OCI-LY1 (cell line): Measurements from ENCODE around the gene BUD31.

Experiments used
- H2AFZ ChIP-seq: fragments of 200-600 bp; sonication (generic), shearing (Covaris generic); 2 replicates; pipeline ENCODE4 v1.6.0; 2014; ENCODE audit warnings: antibody characterized with exemption, mild to moderate bottlenecking, low read length
- H3F3A ChIP-seq: fragments of 200-600 bp; sonication (generic), shearing (Covaris generic); 2 replicates; pipeline ENCODE4 v1.6.0; 2014; ENCODE audit warnings: mild to moderate bottlenecking, antibody characterized with exemption, low read length, moderate library complexity; ENCODE audit not compliant: insufficient read depth
- H3K27ac ChIP-seq: fragments of 200-600 bp; sonication (generic); 2 replicates; pipeline ENCODE4 v1.5.1; 2014; ENCODE audit warnings: low read length, mixed run types, mild to moderate bottlenecking, low read depth; ENCODE audit not compliant: poor library complexity, severe bottlenecking
- H3K27me3 ChIP-seq: fragments of 200-600 bp; sonication (generic); 2 replicates; pipeline ENCODE4 v1.6.0; 2014; ENCODE audit warnings: antibody characterized with exemption, mild to moderate bottlenecking, low read length, moderate library complexity; ENCODE audit not compliant: insufficient read depth
- H3K36me3 ChIP-seq: fragments of 200-600 bp; sonication (generic); 2 replicates; pipeline ENCODE4 v1.6.1; 2014; ENCODE audit warnings: mild to moderate bottlenecking, antibody characterized with exemption, low read length, moderate library complexity, mixed read lengths; ENCODE audit not compliant: insufficient read depth
- H3K4me1 ChIP-seq: fragments of 200-600 bp; sonication (generic); 2 replicates; pipeline ENCODE4 v1.5.1; 2014; ENCODE audit warnings: mild to moderate bottlenecking, low read length, moderate library complexity; ENCODE audit not compliant: insufficient read depth, severe bottlenecking
- H3K4me2 ChIP-seq: fragments of 200-600 bp; sonication (generic), shearing (Covaris generic); 2 replicates; pipeline ENCODE4 v1.6.1; 2014; ENCODE audit warnings: low read length
- H3K4me3 ChIP-seq: fragments of 200-600 bp; sonication (generic); 2 replicates; pipeline ENCODE4 v1.5.1; 2014; ENCODE audit warnings: low read length, low read depth, mild to moderate bottlenecking, mixed read lengths; ENCODE audit not compliant: poor library complexity, severe bottlenecking
- H3K79me2 ChIP-seq: fragments of 200-600 bp; shearing (Covaris generic); 2 replicates; pipeline ENCODE4 v1.6.1; 2016; ENCODE audit warnings: mixed run types, low read length, mixed read lengths; ENCODE audit not compliant: insufficient read depth
- H3K9ac ChIP-seq: fragments of 200-600 bp; sonication (generic), shearing (Covaris generic); 2 replicates; pipeline ENCODE4 v1.6.1; 2014; ENCODE audit warnings: mild to moderate bottlenecking, low read length, mixed read lengths
- H3K9me2 ChIP-seq: fragments of 200-600 bp; sonication (generic), shearing (Covaris generic); 2 replicates; pipeline ENCODE4 v1.6.1; 2014; ENCODE audit warnings: low read depth, mild to moderate bottlenecking, low read length, mixed read lengths
- H3K9me3 ChIP-seq: fragments of 200-600 bp; shearing (Covaris generic); 2 replicates; pipeline ENCODE4 v1.6.1; 2014; ENCODE audit warnings: low read length, mixed read lengths
- H4K20me1 ChIP-seq: fragments of 200-600 bp; sonication (generic), shearing (Covaris generic); 2 replicates; pipeline ENCODE4 v1.6.0; 2016; ENCODE audit warnings: mild to moderate bottlenecking, low read length; ENCODE audit not compliant: insufficient read depth
- EZH2 ChIP-seq: fragments of 200-600 bp; sonication (generic), shearing (Covaris generic); IDR thresholded peaks from 2 replicates; pipeline ENCODE4 v1.8.0; 2017; ENCODE audit warnings: borderline replicate concordance, mixed run types, mild to moderate bottlenecking, antibody characterized with exemption, low read length, moderate library complexity, mixed read lengths
- TF ChIP-seq, protein P1 (sequence below): fragments of 200-600 bp; sonication (generic), shearing (Covaris generic); IDR thresholded peaks from 2 replicates; pipeline ENCODE4 v1.5.1; 2017; ENCODE audit warnings: mild to moderate bottlenecking, antibody characterized with exemption, low read length, moderate library complexity, mixed read lengths

BUD31 gene

DNA sequence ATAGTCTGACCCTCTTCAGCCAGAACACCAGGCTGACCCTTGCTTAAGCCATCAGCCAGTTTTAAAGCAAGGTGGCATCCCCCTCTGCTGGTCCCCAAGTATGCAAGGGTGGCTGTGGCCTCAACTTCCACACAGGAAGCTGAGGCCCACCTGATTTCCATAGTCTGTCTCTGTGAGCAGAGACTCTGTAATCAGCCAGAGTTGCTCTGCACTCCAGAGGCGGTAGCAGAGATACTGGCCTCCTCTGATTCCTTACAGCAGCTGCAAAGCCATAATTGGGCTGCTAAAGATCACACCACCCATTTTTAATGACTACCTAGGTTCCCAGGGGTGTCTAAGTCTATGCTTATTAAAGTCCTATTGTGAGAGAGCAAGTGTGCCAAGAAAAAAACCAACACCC, 2.2 kb upstream of the BUD31 start:
- no peaks in the 10 kb centered on the region for H3K9me2 ChIP-seq

DNA sequence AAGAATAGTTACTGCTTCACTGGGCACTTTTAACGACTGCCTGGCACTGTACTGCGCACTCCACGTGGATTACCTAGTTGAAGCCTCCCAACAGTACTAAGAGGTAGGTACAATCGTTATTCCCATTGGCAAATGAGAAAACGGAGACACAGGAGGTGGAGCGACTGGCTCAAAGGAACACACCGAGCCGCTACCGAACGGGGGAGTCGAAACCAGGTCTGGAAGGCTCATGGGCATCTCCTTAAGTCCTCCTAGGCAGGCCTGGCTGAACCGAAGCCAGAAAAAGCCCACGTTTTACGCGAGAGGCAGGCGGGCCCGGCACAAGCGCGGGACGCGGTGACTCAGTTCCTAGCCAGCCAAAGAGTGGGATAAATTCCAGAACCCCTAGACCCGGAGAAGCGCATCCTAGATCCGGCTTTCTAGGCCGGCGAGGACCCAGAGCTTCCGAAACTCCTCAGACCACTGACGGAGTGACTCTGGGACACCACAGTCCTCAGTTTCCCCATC, 844 bp upstream of the BUD31 start:
- H4K20me1 ChIP-seq = no peaks in the 10 kb centered on the region
- no peaks in the 10 kb centered on the region for H3K27me3 ChIP-seq
- no peak overlapping the region for H2AFZ ChIP-seq
- peaks cover 32% of the 10 kb centered on the region for H3K4me1 ChIP-seq
- H3K4me3 ChIP-seq = peak overlapping the region; percentile 79
- peak overlapping the region; percentile 39 for H3K27ac ChIP-seq
- peak overlapping the region; percentile 79 for H3K4me2 ChIP-seq
- peaks cover 49% of the 10 kb centered on the region for H3K36me3 ChIP-seq
- H3F3A ChIP-seq = no peaks in the 10 kb centered on the region
- TF ChIP-seq EZH2 = no peak
- TF ChIP-seq, protein P1, sequence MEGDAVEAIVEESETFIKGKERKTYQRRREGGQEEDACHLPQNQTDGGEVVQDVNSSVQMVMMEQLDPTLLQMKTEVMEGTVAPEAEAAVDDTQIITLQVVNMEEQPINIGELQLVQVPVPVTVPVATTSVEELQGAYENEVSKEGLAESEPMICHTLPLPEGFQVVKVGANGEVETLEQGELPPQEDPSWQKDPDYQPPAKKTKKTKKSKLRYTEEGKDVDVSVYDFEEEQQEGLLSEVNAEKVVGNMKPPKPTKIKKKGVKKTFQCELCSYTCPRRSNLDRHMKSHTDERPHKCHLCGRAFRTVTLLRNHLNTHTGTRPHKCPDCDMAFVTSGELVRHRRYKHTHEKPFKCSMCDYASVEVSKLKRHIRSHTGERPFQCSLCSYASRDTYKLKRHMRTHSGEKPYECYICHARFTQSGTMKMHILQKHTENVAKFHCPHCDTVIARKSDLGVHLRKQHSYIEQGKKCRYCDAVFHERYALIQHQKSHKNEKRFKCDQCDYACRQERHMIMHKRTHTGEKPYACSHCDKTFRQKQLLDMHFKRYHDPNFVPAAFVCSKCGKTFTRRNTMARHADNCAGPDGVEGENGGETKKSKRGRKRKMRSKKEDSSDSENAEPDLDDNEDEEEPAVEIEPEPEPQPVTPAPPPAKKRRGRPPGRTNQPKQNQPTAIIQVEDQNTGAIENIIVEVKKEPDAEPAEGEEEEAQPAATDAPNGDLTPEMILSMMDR = no peak
- H3K79me2 ChIP-seq = peaks cover 52% of the 10 kb centered on the region
- no peaks in the 10 kb centered on the region for H3K9me3 ChIP-seq
- H3K9me2 ChIP-seq = no peaks in the 10 kb centered on the region
- H3K9ac ChIP-seq = peak overlapping the region; percentile 86

More for the DNA sequence above, 2.2 kb upstream of the BUD31 start:
- H3K9ac ChIP-seq = peak overlapping the region; percentile 86
- no peaks in the 10 kb centered on the region for H3K9me3 ChIP-seq
- H3K79me2 ChIP-seq = peaks cover 52% of the 10 kb centered on the region
- TF ChIP-seq, protein P1 = peak; percentile 38; the same call in 1 of the 2 replicates
- TF ChIP-seq EZH2 = no peak
- H3K4me2 ChIP-seq = peak overlapping the region; percentile 79
- peak overlapping the region; percentile 79 for H3K4me3 ChIP-seq
- peak overlapping the region; percentile 39 for H3K27ac ChIP-seq
- no peaks in the 10 kb centered on the region for H3F3A ChIP-seq
- no peaks in the 10 kb centered on the region for H3K27me3 ChIP-seq
- H2AFZ ChIP-seq = no peak overlapping the region
- no peaks in the 10 kb centered on the region for H4K20me1 ChIP-seq
- peaks cover 32% of the 10 kb centered on the region for H3K4me1 ChIP-seq
- H3K36me3 ChIP-seq = peaks cover 49% of the 10 kb centered on the region

DNA sequence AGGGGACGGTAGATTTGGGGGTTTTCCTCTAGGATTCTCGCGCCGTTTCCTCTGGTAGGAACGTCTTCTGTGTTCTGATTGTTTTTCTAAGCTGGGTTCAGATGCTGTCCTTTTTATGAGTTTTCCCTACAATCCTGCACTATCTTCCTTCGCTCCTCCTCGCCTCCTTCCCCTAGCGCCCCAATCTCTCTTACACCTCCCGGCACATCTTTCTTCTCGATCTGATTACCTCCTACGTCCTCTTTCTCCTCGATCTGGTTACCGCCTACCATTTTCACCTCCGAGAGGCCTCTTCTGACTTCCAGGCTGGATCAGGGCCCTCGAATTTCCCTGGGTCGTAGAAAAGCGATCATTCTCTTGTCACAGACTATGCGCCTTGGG, 413 bp downstream of the BUD31 start:
- H3K4me3 ChIP-seq = peak overlapping the region; percentile 79
- no peaks in the 10 kb centered on the region for H3K27me3 ChIP-seq
- H3K4me2 ChIP-seq = peak overlapping the region; percentile 79
- H3K4me1 ChIP-seq = peaks cover 32% of the 10 kb centered on the region
- H3K79me2 ChIP-seq = peaks cover 52% of the 10 kb centered on the region
- no peaks in the 10 kb centered on the region for H3F3A ChIP-seq
- no peaks in the 10 kb centered on the region for H4K20me1 ChIP-seq
- H3K36me3 ChIP-seq = peaks cover 46% of the 10 kb centered on the region
- TF ChIP-seq, protein P1 = no peak
- no peak for TF ChIP-seq EZH2
- H3K27ac ChIP-seq = peak overlapping the region; percentile 71
- H3K9ac ChIP-seq = peak overlapping the region; percentile 86
- no peak overlapping the region for H2AFZ ChIP-seq
- H3K9me3 ChIP-seq = no peaks in the 10 kb centered on the region
- H3K9me2 ChIP-seq = no peaks in the 10 kb centered on the region
